K562 (cell line): ENCODE measurements around the gene PRSS50. TPM values are rescaled to one million over a fixed set of nuclear protein-coding genes. Genes with fewer than 3 reads are reported as not detected.

Source experiments
- ATF7 ChIP-seq: fragments of 450-650 bp; IDR thresholded peaks from 2 replicates; pipeline ENCODE4 v1.7.1; 2014; ENCODE audit warnings: mild to moderate bottlenecking, moderate library complexity
- CBX1 ChIP-seq: sonication (generic); IDR thresholded peaks from 2 replicates; pipeline ENCODE4 v1.6.1; 2016; ENCODE audit warnings: antibody characterized with exemption, low read depth, mild to moderate bottlenecking
- CBX3 ChIP-seq, 2 experiments: IDR thresholded peaks; 1 replicate in 1 of 2; 2 replicates in 1 of 2; pipeline ENCODE4 v1.6.1; 2012; ENCODE audit warnings: inconsistent platforms in 2 of 2, low read length in 2 of 2, borderline replicate concordance in 1 of 2, control low read depth in 1 of 2
- CTBP1 ChIP-seq: fragments of 450-650 bp; IDR thresholded peaks from 2 replicates; pipeline ENCODE4 v1.6.1; 2016; ENCODE audit warnings: borderline replicate concordance
- FOSL1 ChIP-seq: fragments of 200-800 bp; sonication (Bioruptor generic); conservative IDR thresholded peaks from 2 replicates; pipeline ENCODE4 v1.6.1; 2016; ENCODE audit warnings: missing genetic modification characterization, missing compliant biosample characterization
- HNRNPL ChIP-seq: fragments of 200-400 bp; formaldehyde crosslinking; IDR thresholded peaks from 2 replicates; pipeline ENCODE4 v1.6.1; 2017; ENCODE audit warnings: low read depth, mild to moderate bottlenecking, low read length
- JUND ChIP-seq, 2 experiments: IDR thresholded peaks; 2 replicates in 1 of 2; 3 replicates in 1 of 2; pipeline ENCODE4 v1.6.1; 2011; ENCODE audit warnings: borderline replicate concordance in 2 of 2, low read depth in 2 of 2, low read length in 2 of 2, improper control_type of control experiment in 1 of 2, missing biosample characterization in 1 of 2, missing genetic modification characterization in 1 of 2, missing genetic modification reagents in 1 of 2
- KLF16 ChIP-seq: IDR thresholded peaks from 2 replicates; pipeline ENCODE4 v1.6.1; 2016; ENCODE audit warnings: antibody characterized with exemption
- MYC ChIP-seq, 2 experiments: fragments of 250-450 bp in 1 of 2; sonication (Bioruptor Pico) in 1 of 2; IDR thresholded peaks; 2 replicates each; pipeline versions ENCODE4 v1.5.1 to v1.6.1; 2012 to 2021; ENCODE audit warnings: low read depth in 2 of 2, borderline replicate concordance in 1 of 2, improper control_type of control experiment in 1 of 2, low read length in 1 of 2, mild to moderate bottlenecking in 1 of 2, moderate library complexity in 1 of 2
- NUFIP1 ChIP-seq: fragments of 450-650 bp; IDR thresholded peaks from 2 replicates; pipeline ENCODE4 v1.6.1; 2018; ENCODE audit not compliant: partially characterized antibody
- RAD21 ChIP-seq, 2 experiments: fragments of 250-450 bp in 1 of 2; fragments of 450-650 bp in 1 of 2; sonication (Bioruptor Pico) in 1 of 2; formaldehyde crosslinking in 1 of 2; IDR thresholded peaks in 1 of 2; conservative IDR thresholded peaks in 1 of 2; 2 replicates each; pipeline versions ENCODE4 v1.4.0 to v1.8.0; 2020 to 2022; ENCODE audit warnings: mild to moderate bottlenecking in 2 of 2, moderate library complexity in 1 of 2
- RBFOX2 ChIP-seq: fragments of 200-400 bp; formaldehyde crosslinking; IDR thresholded peaks from 2 replicates; pipeline ENCODE4 v1.6.1; 2017; ENCODE audit warnings: low read depth, mild to moderate bottlenecking, low read length, moderate library complexity
- RBM14 ChIP-seq: fragments of 200-400 bp; formaldehyde crosslinking; IDR thresholded peaks from 2 replicates; pipeline ENCODE4 v1.6.1; 2018; ENCODE audit warnings: low read depth, mild to moderate bottlenecking, low read length, moderate library complexity, borderline replicate concordance; ENCODE audit not compliant: insufficient read depth
- SMC3 ChIP-seq: conservative IDR thresholded peaks from 2 replicates; pipeline ENCODE4 v1.6.1; 2011; ENCODE audit warnings: low read depth, low read length, improper control_type of control experiment; ENCODE audit not compliant: insufficient read depth
- YY1 ChIP-seq, 3 experiments: IDR thresholded peaks; 2 replicates each; pipeline ENCODE4 v1.6.1; 2011; ENCODE audit warnings: low read length in 2 of 3, mild to moderate bottlenecking in 2 of 3, moderate library complexity in 2 of 3, borderline replicate concordance in 1 of 3, control low read depth in 1 of 3, low read depth in 1 of 3; ENCODE audit not compliant: insufficient read depth in 3 of 3, insufficient replicate concordance in 2 of 3, control insufficient read depth in 1 of 3, insufficient read length in 1 of 3; ENCODE audit errors: extremely low read depth in 1 of 3
- ZBTB7A ChIP-seq: IDR thresholded peaks from 2 replicates; pipeline ENCODE4 v1.6.1; 2011; ENCODE audit warnings: low read depth, mild to moderate bottlenecking, low read length, moderate library complexity, borderline replicate concordance; ENCODE audit not compliant: control insufficient read depth
- ZNF311 ChIP-seq: fragments of 250-450 bp; sonication (Bioruptor Pico); IDR thresholded peaks from 2 replicates; pipeline ENCODE4 v1.4.0; 2020; ENCODE audit warnings: mild to moderate bottlenecking, moderate library complexity
- ZNF354B ChIP-seq: fragments of 250-450 bp; sonication (Bioruptor Pico); IDR thresholded peaks from 2 replicates; pipeline ENCODE4 v1.4.0; 2020
- polyA plus RNA-seq, 8 experiments: library from polyadenylated mRNA; depleted of rRNA in 4 of 8; stranded (reverse) in 5 of 8; unstranded in 3 of 8; fragments of >200 nt; fragmentation: Nextera tagmentation in 2 of 8; fragmentation: Illumina TruSeq in 1 of 8; extraction: Ambion mirVana in 2 of 8; extraction: Trizol in 1 of 8; gene quantifications; 2 replicates each; pipeline versions ENCODE4 v1.2.1 to v1.2.3, GENCODE V29; 2011 to 2014; ENCODE audit warnings: inconsistent platforms in 1 of 8, missing spikeins in 1 of 8
- total RNA-seq, 7 experiments: library from RNA; depleted of rRNA in 6 of 7; stranded (reverse); fragments of >200 nt in 6 of 7; fragmentation: Illumina TruSeq in 2 of 7; extraction: Trizol in 2 of 7; gene quantifications; 2 replicates each; pipeline versions ENCODE4 v1.2.1 to v1.2.3, GENCODE V29; 2011 to 2021; ENCODE audit warnings: low replicate concordance in 1 of 7
- TF ChIP-seq, protein P1 (sequence below), 3 experiments: IDR thresholded peaks in 2 of 3; conservative IDR thresholded peaks in 1 of 3; 2 replicates each; pipeline ENCODE4 v1.5.1; 2011 to 2012; ENCODE audit warnings: low read length in 3 of 3, mild to moderate bottlenecking in 3 of 3, control low read depth in 2 of 3, improper control_type of control experiment in 1 of 3, inconsistent platforms in 1 of 3, low read depth in 1 of 3, mixed read lengths in 1 of 3, moderate library complexity in 1 of 3; ENCODE audit not compliant: insufficient read depth in 2 of 3
- TF ChIP-seq, protein P2 (sequence below): sonication (generic); formaldehyde crosslinking; IDR thresholded peaks from 2 replicates; pipeline ENCODE4 v1.8.1; 2023; ENCODE audit warnings: mild to moderate bottlenecking, missing genetic modification reagents

Gene PRSS50
- total and polyA plus RNA-seq, 9 of the 15 experiments (the other 6 are each of a cell fraction or from before 2014, with no cell fraction given): 0.01 TPM; not detected in 8

DNA sequence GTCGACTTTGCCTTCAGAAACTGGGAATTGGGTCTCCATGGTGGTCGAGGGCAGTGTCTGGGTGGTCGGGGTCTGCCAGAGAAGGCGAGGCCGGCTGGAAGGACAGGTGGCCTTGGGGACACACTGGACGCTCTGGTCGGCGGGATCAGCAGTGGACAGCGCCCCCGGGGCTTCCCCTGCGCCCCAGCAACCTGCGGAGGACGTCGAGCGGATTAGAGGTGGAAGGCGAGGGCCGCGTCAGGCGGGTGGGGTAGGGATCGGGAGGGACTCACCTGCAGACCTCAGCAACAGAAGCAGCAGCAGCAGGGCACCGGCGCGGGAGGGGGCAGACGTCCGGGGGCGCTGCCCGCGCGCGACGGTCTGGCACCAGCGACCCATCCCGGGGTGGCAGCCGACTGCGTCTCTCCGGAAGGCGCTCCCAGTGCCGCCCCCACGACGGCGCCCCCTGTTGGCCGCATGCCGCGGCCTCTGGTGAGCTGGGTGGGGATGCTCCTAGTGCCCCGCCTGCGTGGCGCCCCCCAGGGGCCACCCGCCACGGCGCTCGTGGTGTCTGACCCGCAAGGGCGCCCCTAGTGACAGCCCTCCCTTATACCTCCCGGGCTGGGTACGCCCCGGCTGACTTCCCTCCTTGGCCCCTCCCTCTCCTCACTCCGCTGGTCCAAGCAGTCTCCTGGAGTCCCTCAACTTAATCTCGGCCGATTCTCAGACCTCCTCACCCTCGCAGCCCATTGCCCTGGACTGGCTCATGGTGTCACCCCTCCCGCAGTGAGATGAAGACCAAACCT, at the start of gene PRSS50 (continued):
- peak in 1 of 2 experiments; percentile 26; a peak in 1 of 3 replicates for TF ChIP-seq CBX3 (IDR thresholded peaks at IDR 0.05; ENCODE audit: borderline replicate concordance in 1 of 2, low read length in 2 of 2)
- TF ChIP-seq, protein P1, sequence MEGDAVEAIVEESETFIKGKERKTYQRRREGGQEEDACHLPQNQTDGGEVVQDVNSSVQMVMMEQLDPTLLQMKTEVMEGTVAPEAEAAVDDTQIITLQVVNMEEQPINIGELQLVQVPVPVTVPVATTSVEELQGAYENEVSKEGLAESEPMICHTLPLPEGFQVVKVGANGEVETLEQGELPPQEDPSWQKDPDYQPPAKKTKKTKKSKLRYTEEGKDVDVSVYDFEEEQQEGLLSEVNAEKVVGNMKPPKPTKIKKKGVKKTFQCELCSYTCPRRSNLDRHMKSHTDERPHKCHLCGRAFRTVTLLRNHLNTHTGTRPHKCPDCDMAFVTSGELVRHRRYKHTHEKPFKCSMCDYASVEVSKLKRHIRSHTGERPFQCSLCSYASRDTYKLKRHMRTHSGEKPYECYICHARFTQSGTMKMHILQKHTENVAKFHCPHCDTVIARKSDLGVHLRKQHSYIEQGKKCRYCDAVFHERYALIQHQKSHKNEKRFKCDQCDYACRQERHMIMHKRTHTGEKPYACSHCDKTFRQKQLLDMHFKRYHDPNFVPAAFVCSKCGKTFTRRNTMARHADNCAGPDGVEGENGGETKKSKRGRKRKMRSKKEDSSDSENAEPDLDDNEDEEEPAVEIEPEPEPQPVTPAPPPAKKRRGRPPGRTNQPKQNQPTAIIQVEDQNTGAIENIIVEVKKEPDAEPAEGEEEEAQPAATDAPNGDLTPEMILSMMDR (IDR thresholded peaks at IDR 0.05 in 2 of 3, conservative IDR thresholded peaks at IDR 0.05 in 1 of 3; ENCODE audit: insufficient read depth in 2 of 3, low read depth in 1 of 3, low read length in 3 of 3): peak; percentile 90 to 100 (median 99)
- 0 out of 2 replicates have a peak, but pooled peaks have one; percentile 15 for TF ChIP-seq KLF16
- TF ChIP-seq JUND (IDR thresholded peaks at IDR 0.05; ENCODE audit: borderline replicate concordance, low read depth, low read length): 0 out of 2 replicates have a peak, but pooled peaks have one; percentile 22
- no peak for TF ChIP-seq JUND (tag; IDR thresholded peaks at IDR 0.05; ENCODE audit: borderline replicate concordance, low read depth, low read length)
- peak; percentile 51; the same call in 1 of the 2 replicates for TF ChIP-seq CTBP1
- 0 out of 2 replicates have a peak, but pooled peaks have one; percentile 19 for TF ChIP-seq RBFOX2
- TF ChIP-seq ZBTB7A: peak; percentile 77; the same call in 1 of the 2 replicates
- TF ChIP-seq, protein P2, sequence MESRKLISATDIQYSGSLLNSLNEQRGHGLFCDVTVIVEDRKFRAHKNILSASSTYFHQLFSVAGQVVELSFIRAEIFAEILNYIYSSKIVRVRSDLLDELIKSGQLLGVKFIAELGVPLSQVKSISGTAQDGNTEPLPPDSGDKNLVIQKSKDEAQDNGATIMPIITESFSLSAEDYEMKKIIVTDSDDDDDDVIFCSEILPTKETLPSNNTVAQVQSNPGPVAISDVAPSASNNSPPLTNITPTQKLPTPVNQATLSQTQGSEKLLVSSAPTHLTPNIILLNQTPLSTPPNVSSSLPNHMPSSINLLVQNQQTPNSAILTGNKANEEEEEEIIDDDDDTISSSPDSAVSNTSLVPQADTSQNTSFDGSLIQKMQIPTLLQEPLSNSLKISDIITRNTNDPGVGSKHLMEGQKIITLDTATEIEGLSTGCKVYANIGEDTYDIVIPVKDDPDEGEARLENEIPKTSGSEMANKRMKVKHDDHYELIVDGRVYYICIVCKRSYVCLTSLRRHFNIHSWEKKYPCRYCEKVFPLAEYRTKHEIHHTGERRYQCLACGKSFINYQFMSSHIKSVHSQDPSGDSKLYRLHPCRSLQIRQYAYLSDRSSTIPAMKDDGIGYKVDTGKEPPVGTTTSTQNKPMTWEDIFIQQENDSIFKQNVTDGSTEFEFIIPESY (CRISPR knock-in tag): peak; percentile 96
- 0 out of 2 replicates have a peak, but pooled peaks have one; percentile 37 for TF ChIP-seq RBM14
- TF ChIP-seq YY1 (IDR thresholded peaks at IDR 0.05; ENCODE audit: borderline replicate concordance in 1 of 3, control insufficient read depth in 1 of 3, extremely low read depth in 1 of 3, insufficient read depth in 3 of 3, insufficient read length in 1 of 3, insufficient replicate concordance in 2 of 3, low read depth in 1 of 3, low read length in 2 of 3): peak in 1 of 3 experiments; percentile 10
- TF ChIP-seq ATF7: peak; percentile 20; the same call in 1 of the 2 replicates
- no peak for TF ChIP-seq ZNF311 (CRISPR knock-in tag)
- TF ChIP-seq NUFIP1: no peak
- peak in 1 of 2 experiments; percentile 51; a peak in 2 of 4 replicates for TF ChIP-seq RAD21 (CRISPR knock-in tag; conservative IDR thresholded peaks at IDR 0.05 in 1 of 2, IDR thresholded peaks at IDR 0.05 in 1 of 2)
- peak; percentile 67; the same call in 1 of the 2 replicates for TF ChIP-seq MYC (IDR thresholded peaks at IDR 0.05; ENCODE audit: low read depth, low read length)
- TF ChIP-seq MYC (CRISPR knock-in tag; IDR thresholded peaks at IDR 0.05; ENCODE audit: borderline replicate concordance, low read depth): no peak
- no peak for TF ChIP-seq FOSL1 (tag)
- peak; percentile 40 for TF ChIP-seq SMC3
- TF ChIP-seq ZNF354B (CRISPR knock-in tag): no peak
- peak; percentile 63; the same call in 1 of the 2 replicates for TF ChIP-seq HNRNPL
- TF ChIP-seq CBX1: peak; percentile 26; the same call in 1 of the 2 replicates
